IPS-NIHi7 (cell line): ENCODE measurements around the gene SH3TC1.

ENCODE experiments used
- DNase-seq: peaks from one replicate; pipeline ENCODE4 v3.0.0; 2012; ENCODE audit warnings: mixed read lengths; ENCODE audit errors: extremely low spot score

SH3TC1 gene

GRCh38 chr4:8287343-8288280, 88.5 kb downstream of the SH3TC1 start:
- no peak for DNase-seq

GRCh38 chr4:8289151-8289750, 90.2 kb downstream of the SH3TC1 start:
- no peak for DNase-seq

- DNase-seq: no peak
These were observed 91.0 kb downstream of the SH3TC1 start for GRCh38 chr4:8289956-8290700.

- DNase-seq: no peak
These were observed 91.5 kb downstream of the SH3TC1 start for GRCh38 chr4:8290701-8290970.
